Measurements from ENCODE around the gene RNF34.
A peak's percentile ranks its signal among the peaks of the same experiment; 100 is the strongest.

The RNF34 gene, protein sequence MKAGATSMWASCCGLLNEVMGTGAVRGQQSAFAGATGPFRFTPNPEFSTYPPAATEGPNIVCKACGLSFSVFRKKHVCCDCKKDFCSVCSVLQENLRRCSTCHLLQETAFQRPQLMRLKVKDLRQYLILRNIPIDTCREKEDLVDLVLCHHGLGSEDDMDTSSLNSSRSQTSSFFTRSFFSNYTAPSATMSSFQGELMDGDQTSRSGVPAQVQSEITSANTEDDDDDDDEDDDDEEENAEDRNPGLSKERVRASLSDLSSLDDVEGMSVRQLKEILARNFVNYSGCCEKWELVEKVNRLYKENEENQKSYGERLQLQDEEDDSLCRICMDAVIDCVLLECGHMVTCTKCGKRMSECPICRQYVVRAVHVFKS

DNA sequence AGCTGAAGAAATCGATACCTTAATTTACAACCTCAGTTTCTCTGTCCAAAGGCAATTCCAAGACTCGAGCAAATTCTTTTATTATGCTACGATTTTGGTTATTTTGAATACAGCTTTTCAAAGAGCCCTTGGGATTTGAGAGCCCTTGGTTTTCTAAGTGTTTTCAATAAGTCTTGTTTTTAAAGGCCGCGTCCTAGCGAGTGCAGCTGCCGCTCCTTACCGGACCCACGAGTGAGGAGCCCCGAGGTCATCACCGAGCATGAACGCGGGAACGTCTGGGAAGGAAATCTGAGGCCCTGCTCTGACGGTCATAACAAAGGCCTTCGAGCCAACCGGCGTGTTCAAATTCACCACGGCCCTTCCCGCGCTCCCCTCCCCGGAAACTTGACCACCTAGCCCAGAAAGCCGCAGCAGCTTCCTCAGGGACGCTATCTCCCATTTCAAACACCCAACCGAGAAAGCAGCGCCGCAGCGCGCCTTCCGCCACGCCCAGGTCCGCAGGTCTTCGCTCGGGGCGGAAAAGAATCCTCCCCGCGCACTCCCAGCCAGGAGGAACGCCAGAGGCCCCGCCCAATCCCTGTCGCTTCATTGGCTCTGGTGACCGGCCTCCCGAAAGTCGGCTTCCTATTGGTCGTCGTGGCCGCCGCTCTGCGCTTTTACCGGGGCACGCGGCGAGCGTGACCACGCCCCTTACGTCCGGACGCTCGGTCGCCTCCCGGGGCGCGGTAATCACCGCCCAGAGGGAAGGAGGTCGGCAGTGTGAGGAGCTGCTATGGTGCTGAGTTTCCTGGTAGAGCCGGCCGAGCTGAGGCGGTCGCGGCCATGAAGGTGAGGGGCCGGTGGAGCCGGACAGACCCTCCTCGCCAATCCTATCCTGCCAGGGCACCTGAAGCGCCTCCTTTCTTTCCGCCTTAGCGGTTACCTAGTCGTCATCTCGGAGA, at the start of gene RNF34:
Gene RNF34, plus strand, starts transcription at position 728 of the 941 bp plus-strand sequence. Its CDS starts 95 bp downstream, at position 823.
- peak within 1 kb of the TSS; percentile 88 for H3K4me3 ChIP-seq (ENCODE audit: control insufficient read depth, low read depth, low read length)
- TF ChIP-seq, protein P1, sequence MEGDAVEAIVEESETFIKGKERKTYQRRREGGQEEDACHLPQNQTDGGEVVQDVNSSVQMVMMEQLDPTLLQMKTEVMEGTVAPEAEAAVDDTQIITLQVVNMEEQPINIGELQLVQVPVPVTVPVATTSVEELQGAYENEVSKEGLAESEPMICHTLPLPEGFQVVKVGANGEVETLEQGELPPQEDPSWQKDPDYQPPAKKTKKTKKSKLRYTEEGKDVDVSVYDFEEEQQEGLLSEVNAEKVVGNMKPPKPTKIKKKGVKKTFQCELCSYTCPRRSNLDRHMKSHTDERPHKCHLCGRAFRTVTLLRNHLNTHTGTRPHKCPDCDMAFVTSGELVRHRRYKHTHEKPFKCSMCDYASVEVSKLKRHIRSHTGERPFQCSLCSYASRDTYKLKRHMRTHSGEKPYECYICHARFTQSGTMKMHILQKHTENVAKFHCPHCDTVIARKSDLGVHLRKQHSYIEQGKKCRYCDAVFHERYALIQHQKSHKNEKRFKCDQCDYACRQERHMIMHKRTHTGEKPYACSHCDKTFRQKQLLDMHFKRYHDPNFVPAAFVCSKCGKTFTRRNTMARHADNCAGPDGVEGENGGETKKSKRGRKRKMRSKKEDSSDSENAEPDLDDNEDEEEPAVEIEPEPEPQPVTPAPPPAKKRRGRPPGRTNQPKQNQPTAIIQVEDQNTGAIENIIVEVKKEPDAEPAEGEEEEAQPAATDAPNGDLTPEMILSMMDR (IDR thresholded peaks at IDR 0.05; ENCODE audit: control insufficient read depth, insufficient read depth, low read depth, low read length, missing control alignments): no peak
- peak; percentile 85 for DNase-seq (ENCODE audit: low read depth)

DNA sequence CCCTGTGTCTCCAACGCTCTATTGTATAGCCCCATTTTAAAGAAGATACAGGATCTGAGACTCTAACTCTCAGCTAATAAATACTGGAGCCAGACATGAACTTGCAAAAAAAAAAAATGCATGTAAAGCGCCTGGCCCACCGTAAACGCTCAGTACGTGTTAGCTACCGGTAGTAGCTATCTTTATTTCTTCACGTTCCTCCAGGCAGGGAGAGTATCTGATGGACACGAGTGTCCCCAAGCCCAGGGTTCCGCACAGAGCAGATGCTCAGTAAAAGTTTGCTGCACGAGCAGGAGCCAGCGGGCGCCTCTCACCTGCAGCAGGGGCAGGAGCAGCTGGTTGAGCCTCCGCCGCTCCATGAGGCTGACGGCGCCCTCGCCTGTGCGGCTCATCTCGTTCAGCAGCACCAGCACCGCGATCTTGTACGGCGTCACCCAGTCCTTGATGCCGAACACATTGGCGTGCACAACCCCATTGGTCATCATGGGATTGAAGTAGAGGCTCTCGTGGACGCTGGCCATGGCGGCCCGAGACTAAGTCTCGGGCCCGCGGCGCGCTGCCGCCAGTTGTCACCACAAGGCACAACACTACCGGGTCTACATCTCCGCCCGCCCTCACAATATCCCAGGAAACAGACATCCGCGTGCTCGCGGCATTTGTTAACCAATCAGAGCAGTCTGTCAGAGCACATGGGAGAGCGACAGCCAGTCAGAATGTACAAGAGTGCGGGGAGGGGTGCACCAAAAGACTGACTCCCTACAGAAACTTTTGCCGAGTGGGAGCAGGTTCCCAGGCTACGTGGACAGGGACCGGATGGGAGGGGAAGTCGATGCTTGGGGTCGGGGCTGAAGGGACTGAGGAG, 47.9 kb upstream of the RNF34 start, which contains the start of gene ANAPC5:
Gene ANAPC5, minus strand, starts transcription at position 592 of the 862 bp plus-strand sequence. Its CDS starts 71 bp downstream, at position 521.
- TF ChIP-seq, protein P1 (IDR thresholded peaks at IDR 0.05; ENCODE audit: control insufficient read depth, insufficient read depth, low read depth, low read length, missing control alignments): no peak
- peak; percentile 97 for DNase-seq (ENCODE audit: low read depth)
- H3K4me3 ChIP-seq (ENCODE audit: control insufficient read depth, low read depth, low read length): peak within 1 kb of the TSS; percentile 62

DNA sequence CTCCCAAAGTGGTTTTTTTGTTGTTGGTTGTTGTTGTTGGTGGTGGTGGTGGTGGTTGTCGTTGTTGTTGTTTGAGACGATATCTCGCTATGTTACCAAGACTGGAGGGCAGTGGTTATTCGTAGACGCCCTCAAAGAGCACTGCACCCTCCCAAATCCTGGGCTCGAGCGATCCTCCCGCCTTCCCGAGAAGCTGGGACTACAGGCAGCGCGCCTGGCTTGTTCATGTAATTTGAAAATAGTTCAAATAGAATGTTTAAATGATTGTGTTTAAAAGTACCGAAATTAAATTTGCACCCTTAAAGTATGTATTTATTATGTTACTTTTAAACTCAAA, 47.3 kb upstream of the RNF34 start:
- no peak for DNase-seq (ENCODE audit: low read depth)
- peak overlapping the region; percentile 62 for H3K4me3 ChIP-seq (ENCODE audit: control insufficient read depth, low read depth, low read length)
- TF ChIP-seq, protein P1 (IDR thresholded peaks at IDR 0.05; ENCODE audit: control insufficient read depth, insufficient read depth, low read depth, low read length, missing control alignments): no peak

DNA sequence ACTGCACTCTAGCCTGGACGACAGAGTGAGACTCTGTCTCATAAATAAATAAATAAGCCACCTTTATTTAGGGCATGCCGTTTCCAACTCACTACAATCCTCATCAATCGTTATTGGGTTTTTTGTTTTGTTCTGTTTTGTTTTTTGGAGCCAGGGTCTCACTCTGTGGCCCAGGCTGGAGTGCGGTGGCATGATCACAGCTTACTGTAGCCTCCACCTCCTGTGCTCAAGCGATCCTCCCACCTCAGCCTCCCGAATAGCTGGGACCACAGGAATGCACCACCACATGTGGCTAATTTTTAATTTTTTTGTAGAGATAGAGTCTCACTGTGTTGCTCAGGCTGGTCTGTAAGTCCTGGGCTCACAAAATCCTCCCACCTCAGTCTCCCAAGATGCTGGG, 44.1 kb upstream of the RNF34 start:
- DNase-seq (ENCODE audit: low read depth): no peak
- H3K4me3 ChIP-seq (ENCODE audit: control insufficient read depth, low read depth, low read length): no peak overlapping the region
- TF ChIP-seq, protein P1 (IDR thresholded peaks at IDR 0.05; ENCODE audit: control insufficient read depth, insufficient read depth, low read depth, low read length, missing control alignments): no peak

DNA sequence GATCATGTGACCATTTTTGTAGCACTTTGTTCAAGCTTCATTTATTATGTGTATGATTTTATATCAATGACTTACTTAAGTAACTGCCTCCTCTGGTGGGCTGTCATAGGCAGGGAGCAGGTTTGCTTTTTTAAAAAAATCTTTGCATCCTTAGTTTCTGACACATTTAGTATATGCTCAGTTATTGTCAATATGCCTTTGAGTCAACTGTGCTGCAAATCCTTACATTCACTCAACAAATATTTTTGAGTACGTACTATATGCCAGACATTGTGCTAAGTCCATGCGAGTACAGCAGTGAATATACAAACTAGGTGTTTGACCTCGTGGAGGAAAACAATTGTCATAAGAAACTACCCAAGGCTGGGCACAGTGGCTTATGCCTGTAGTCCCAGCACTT, 43.3 kb upstream of the RNF34 start:
- DNase-seq (ENCODE audit: low read depth): no peak
- no peak overlapping the region for H3K4me3 ChIP-seq (ENCODE audit: control insufficient read depth, low read depth, low read length)

More for the DNA sequence above, 43.3 kb upstream of the RNF34 start:
- TF ChIP-seq, protein P1 (IDR thresholded peaks at IDR 0.05; ENCODE audit: control insufficient read depth, insufficient read depth, low read depth, low read length, missing control alignments): no peak

Measured in AG09309 (cell line).